EL (cell line): ENCODE results near the gene MGRN1.

ENCODE experiments used
- DNase-seq: peaks from one replicate; pipeline ENCODE4 v3.0.0-alpha.2; 2016

Gene MGRN1

DNA sequence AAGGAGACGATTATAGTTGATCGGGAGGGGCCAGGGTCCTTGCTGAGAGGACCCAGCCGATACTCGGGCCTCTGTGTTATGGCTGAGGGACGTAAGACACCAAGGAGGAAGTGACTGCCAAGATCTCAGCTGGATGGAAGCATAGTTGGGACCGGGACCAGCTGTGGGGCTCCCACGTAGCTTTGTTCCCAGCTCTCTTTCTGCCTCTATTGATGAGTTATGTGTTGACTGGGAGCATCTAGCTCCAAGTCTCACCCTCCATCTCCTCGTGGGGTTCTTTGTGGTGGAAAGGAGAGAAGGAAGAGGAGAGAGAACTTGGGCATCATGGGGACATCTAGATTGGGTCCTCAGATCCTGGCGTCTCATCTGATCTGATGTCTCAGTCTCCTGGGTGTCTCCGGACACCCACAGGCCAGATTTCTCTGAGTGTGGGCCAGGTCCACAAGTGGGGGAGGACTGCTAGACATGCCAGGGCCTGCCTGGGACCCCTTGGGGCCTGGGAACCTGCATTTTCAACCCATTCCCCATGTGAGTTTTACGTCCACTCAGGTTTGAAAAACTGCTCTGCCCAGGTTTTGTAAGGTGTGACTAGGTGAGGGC lies 1.0 kb downstream of the MGRN1 start:
- no peak for DNase-seq

DNA sequence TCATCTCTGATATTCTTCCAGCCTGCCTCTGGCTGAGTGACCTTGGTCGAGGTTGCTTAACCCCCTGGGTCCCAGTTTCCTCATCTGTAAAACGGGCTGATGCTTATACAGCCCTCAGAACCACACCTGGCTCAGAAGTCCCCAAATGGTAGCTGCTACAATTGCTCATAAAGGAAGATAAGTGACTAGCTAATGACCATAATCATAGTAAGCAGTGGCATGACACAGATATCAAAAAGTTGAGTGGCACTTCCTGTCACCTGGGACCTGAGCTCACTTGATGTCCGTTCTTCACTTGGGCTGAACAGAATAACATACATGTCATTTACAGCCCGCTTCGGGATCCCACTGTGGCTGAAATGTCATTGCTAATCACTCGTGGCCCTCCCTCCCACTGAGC lies 1.8 kb downstream of the MGRN1 start:
- no peak for DNase-seq

DNA sequence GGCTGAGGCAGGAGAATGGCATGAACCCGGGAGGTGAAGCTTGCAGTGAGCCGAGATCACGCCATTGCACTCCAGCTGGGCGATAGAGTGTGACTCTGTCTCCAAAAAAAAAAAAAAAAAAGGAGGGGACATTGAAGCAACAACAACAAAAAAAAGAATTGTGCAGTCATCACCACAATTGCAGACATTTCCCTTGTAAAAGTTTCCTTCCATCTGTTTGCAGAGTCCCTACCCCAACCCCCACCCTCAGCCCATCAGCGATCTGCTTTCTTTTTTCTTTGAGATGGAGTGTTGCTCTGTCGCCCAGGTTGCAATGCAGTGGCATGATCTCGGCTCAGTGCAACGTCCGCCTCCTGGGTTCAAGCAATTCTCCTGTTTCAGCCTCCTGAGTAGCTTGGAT lies 3.7 kb downstream of the MGRN1 start:
- no peak for DNase-seq

DNA sequence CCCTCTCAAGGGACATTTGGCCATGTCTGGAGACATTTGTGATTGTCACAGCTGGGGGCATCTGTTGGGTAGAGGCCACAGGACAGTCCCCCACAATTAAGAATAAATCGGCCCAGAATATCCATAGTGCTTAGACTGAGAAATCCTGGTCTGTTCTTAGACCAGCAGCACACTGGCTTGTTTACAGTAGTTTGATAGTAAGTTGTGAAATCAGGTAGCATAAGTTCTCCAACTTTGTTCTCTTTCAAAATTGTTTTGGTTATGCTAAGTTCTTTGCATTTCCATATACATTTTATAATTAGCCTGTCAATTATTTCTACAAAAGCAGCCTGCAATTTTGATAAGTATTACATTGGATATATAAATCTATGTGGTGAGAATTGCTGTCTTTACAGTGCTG lies 6.8 kb downstream of the MGRN1 start:
- no peak for DNase-seq

DNA sequence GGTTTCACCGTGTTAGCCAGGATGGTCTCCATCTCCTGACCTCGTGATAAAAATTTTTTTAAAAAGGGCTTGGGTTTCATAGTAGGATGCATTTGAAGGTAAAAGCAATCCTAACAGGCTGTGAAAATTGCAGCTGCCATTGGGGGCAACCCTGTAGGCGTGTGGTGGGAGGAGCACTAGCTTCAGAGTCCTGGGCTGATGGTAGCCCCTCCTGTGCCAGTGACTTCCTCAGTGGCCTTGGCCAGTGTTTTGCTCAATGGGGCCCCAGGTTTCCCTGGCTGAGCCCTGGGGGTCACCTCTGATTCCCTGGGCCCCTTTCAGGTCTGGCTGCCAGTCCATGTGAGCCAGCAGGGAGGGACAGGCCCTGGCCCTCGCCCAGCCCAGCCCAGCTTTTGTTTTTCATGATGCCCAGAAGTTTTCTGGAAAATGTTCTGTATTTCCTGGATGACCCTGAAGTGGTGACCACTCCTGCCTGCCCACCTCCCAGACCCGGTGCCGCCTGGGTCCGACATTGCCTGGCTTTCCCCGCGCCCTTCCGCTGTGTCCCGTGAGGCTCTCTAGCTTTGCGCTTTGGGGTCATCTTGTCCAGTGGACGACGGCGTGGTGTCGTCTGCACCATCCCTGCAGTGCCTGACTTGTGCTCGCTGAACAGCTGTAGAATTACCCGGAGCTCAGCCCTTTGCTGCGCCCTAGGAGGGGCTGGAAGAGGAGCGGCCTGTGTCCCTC lies 9.4 kb downstream of the MGRN1 start:
- DNase-seq: no peak

DNA sequence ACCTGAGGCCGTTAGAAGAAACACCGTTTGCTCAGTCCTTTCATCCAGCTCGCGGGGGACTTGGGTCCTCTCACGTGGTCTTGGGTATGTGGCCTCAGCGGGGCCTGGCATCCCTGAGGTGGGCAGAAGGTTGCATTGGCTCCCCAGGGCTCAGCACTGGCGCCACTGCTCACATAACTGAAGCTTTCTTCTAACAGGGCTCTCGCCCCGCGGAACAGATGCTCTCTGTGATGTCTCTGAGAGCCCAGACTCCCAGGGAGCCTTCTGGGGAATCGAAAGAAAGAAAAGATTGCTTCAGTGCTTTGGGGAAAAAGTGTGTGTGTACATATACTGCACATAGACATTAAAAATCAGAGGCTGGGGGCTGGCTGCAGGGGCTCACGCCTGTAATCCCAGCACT lies 10.1 kb downstream of the MGRN1 start:
- DNase-seq: no peak

DNA sequence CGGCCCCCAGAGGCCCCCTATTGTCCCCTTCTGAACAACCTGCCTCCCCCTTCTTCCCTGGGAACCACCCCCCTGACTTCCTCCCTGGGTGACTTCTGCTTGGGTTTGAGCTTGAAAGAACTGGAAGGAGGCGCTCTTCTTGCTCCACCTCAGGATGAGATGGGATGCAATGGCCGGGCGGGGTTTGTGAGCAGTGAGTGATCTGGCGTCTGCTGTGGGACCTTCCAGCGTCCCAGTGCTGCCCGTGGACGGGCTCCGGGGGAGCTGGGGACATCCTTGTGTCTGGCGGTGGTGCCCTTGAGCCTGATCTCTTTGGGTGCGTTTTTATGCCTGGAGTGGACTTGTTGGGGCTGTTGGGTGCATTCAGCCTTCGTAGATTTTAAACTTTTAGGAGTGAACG lies 11.6 kb downstream of the MGRN1 start:
- no peak for DNase-seq

DNA sequence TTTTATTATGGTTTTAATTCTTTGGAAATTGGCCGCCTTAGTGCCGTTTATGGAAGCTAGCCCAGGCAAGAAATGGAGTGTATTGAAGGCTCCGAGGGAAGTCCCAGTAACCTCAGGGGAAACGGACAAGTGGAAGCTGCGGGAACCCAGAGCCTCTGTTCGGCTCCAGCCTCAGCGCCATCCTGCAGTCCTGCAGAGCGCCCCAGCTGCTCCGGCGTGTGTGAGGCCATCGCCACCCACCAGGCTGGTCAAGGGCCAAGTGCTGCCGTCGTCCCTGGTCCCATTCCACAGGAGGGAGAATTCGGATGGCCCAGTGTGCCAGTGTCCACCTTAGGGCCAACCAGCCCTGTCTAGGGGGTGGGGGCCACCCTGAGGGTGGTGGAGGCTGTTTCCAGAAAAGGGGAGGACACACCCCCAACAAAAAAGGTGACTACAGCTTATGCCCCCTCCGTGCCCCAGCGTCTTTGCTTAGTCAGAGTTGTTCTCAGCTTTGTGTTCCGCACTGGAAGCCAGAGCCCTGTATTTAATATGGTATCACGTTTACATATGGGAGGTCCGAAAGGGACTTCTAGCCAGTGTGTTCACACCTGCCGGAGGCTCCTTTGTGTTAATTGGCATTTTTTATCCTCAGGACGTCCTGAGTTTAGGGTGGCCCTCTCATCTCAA lies 13.0 kb downstream of the MGRN1 start:
- DNase-seq: no peak

DNA sequence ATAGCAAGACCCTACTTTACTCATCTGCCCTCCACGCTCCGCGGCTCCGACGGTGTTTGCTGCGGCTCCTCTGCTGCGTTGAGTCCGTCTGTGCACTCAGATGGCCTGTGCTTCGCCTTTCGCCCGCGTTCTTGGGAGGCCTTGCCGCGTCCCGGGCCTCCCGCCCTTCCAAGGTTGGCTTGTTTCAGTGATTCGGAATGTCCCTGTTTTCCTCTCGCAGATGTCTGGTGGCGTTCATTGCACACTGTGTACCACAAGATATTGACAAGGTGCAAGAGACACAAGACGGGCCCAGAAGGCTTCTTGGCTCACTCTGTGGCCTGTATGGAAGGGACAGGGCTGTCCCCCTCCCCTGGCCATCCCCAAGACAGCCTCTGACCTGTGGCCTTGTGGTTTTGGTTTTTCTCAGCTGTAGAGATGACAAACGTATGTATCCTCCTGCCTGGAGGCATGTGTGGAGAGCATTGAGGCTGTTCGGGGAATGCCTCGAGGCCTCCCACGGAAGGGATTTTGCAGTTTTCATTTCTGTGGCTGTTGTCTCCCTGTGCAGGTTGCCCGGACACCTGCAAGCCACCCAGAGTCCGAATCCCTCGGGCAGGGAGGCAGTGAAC lies 15.4 kb downstream of the MGRN1 start:
- DNase-seq: peak; percentile 41

DNA sequence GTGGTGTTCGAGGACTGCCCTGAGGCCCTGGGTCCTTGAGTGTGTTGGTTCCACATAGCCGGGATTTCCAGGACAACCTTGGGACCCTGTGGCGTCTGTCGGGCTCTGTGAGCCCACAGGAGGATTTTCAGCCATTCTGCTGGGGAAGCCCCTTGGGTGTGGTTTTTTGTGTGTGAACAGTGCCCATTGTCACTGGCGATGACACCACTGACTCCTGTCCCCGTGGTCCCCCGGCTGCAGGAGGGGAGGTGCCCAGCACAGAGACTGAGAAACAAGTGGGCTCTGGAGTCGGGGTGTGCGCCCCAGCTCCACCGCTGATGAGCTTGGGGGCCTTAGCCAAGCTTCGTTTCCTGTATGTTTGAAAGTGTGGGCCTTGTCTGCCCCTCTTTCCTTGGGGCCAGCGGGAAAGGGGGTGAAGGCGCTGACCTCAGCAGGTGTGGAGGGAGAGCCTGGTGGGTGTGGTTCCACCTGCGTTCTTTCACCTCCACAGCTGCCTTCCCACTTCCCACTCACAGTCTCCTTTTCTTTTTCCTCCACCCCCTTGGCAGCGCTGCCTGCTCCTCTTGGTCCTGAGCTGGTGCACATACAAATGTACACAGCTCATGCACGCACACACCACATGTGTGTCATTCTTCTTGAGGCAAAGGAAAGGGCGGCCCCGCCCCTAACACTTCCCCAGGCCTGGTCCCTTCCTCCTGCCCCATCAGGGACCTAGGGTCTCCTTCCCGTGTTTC lies 16.1 kb downstream of the MGRN1 start:
- no peak for DNase-seq

DNA sequence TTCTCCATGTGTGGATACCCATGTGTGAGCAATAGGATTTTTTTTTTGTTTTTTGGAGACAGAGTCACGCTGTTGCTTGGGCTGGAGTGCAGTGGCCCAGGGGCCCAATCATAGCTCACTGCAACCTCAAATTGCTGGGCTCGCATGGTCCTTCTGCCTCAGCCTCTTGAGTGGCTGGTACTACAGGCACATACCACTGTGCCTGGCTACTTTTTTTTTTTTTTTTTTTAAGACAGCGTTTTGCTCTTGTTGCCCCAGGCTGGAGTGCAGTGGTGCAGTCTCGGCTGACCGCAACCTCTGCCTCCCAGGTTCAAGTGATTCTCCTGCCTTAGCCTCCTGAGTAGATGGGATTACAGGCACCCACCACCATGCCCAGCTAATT lies 16.7 kb downstream of the MGRN1 start:
- DNase-seq: no peak

DNA sequence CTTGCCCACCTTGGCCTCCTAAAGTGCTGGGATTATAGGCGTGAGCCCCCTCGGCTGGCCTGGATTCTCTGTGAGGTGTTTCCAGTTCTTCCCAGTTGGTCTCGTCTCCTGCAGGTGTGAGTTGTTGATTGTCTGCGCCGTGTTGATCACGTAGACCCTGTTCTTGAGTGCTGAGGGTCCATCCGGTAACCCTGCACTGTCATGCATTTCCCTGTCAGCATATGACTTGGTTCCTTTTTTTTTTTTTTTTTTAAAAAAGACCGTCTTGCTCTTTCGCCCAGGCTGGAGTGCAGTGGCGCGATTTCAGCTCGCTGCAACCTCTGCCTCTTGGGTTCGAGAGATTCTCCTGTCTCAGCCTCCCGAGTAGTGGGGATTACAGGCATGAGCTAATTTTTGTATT lies 17.3 kb downstream of the MGRN1 start:
- no peak for DNase-seq

DNA sequence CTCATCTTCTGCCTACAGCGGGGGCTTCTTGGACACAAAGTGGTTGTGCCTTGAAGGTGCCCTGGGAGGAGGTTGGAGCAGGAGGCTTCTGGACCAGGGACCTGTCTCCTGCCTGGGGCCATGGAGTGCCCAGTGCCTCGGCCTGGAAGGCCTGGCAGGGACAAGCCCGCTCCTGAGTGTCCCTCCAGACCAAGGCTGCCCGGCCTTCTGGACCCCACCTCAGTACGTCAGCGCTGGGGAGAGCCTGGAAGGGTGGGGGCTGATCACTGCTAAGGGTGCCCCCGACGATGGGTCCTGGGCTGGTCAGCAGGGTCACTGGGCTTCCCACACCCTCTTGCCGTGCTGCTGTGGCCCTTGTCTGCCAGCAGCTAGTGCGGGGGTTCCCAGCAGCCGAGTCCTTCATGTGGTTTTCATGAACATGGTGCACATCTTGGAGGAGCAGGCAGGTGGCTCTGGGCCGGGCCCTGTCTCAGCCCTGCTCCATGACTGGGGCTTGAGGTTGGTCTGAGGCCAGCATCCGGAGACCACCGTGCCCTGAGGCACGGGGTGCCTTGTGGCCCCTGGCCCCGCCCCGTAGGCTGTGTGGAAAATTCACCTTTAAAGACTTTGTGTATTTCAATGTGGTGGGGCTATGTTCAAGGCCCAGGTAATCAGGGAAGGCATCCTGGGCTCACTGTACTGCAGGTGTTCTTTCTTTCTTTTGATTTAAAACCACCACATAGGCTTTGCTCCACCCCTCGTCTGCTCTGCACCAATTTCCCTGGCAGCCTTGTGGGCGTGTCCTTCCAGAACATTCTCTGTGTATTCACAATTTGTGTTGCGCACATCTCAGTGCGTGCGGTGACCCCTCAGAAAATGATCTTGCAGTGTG lies 22.4 kb downstream of the MGRN1 start:
- no peak for DNase-seq

DNA sequence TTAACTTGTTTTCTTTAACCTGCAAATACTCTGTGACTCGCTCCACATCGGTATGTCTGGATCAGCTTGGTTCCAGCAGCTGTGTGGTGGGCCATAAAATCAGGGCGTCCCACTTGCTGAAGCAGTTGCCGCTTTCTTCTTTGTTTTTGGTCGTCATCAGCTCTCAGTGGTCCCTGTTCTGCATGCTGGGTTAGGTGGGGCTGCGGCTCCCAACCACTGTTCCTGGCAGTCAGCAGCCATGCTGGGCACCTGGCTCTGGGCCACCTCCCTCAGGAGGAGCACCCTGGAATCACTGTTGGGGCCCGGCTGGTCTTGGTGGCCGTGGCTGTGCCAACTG lies 23.0 kb downstream of the MGRN1 start:
- DNase-seq: no peak

DNA sequence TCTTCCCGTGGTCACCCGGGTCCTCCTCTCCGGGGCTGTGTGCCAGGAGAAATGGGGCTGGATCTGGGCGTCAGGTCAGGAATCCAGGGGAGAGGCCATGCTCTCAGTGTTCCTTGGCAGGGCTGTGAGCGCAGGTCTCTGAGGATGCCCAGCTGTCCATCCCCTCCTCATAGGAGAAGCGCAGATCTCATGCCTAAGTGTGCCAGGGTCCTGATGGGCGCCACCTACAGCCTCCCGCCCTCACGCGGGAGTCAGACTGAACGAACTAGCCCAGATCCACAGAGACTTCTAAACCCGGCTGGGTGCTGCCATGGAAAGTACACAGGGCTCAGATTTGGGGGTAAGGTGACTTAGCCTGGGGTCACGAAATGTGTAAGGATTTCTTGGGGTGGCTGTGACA lies 24.3 kb downstream of the MGRN1 start:
- no peak for DNase-seq

DNA sequence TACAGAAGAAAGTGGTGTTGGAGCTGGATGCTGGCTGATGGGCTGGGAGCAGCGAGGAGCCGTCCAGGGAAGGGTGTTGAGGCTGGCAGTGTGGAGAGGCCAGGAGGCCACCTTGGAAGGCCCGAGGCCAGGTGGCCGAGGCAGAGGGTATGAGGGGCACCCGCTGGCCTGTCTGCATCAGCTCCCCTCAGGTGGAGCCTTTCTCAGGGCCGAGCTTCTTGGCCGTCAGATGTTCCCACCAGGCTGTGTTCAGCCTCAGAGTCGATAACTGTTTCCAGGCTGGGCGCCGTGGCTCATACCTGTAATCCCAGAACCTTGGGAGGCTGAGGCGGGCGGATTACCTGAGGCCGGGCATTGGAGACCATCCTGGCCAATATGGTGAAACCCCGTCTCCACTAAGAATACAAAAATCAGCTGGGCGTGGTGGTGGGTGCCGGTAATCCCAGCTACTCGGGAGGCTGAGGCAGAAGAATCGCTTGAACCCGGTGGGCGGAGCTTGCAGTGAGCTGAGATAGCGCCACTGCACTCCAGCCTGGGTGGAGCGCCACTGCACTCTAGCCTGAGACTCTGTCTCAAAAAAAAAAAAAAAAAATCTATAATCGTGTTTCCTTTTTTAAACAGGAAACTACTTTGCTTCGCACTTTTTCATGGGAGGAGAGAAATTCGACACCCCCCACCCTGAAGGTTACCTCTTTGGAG lies 25.3 kb downstream of the MGRN1 start:
- DNase-seq: no peak

DNA sequence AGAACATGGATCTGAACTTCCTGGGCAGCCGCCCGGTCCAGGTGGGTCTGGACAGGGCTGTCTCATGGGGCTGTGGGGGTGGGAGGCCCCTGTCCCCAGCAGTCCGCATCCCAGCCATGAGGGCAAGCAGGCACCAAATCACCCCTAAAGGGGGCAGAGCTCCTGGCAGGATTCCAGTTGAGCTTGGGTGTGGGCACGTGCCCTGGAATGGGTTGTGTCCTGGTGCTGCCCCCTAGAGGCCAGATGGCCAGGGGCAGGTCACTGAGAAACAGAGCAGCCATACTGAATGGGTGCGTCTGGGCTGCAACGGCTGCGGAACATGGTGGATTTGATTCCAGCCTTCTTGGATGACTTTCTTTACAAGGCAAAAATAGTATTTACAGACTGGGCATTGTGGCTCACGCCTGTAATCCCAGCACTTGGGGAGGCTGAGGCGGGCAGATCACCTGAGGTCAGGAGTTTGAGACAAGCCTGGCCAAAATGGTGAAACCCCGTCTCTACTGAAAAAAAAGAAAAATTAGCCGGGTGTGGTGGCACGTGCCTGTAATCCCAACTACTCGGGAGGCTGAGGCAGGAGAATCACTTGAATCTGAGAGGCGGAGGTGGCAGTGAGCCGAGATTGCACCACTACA lies 25.9 kb downstream of the MGRN1 start:
- peak; percentile 61 for DNase-seq

DNA sequence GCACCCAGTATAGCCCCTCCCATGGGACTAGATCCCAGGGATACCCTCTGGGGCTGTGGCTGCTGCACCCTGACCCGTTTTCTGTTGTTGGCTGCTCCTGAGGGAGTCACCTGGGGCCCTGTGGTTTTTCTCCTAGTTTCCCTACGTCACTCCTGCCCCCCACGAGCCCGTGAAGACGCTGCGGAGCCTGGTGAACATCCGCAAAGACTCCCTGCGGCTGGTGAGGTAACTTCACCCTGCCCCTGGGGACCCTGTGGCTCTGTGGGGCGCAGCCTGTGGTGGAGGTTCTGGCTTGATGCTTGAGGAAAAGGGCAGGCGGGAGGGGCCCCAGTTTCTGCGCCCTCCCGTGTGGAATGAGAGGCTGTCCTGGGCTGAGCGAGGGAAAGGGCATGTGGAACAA lies 27.2 kb downstream of the MGRN1 start:
- DNase-seq: no peak

DNA sequence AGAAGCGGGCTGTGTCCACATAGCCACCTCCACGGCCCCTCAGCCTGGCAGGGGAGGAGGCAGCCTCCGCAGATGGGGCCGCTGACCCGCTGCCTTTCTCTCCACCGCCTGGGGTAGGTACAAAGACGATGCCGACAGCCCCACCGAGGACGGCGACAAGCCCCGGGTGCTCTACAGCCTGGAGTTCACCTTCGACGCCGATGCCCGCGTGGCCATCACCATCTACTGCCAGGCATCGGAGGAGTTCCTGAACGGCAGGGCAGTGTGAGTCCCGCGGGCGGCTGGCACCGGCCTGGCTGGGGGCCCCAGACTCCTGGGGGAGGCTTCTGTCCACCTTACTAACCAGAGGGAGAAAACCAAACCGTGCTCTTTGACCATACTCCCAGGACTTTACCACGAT lies 27.9 kb downstream of the MGRN1 start:
- no peak for DNase-seq

DNA sequence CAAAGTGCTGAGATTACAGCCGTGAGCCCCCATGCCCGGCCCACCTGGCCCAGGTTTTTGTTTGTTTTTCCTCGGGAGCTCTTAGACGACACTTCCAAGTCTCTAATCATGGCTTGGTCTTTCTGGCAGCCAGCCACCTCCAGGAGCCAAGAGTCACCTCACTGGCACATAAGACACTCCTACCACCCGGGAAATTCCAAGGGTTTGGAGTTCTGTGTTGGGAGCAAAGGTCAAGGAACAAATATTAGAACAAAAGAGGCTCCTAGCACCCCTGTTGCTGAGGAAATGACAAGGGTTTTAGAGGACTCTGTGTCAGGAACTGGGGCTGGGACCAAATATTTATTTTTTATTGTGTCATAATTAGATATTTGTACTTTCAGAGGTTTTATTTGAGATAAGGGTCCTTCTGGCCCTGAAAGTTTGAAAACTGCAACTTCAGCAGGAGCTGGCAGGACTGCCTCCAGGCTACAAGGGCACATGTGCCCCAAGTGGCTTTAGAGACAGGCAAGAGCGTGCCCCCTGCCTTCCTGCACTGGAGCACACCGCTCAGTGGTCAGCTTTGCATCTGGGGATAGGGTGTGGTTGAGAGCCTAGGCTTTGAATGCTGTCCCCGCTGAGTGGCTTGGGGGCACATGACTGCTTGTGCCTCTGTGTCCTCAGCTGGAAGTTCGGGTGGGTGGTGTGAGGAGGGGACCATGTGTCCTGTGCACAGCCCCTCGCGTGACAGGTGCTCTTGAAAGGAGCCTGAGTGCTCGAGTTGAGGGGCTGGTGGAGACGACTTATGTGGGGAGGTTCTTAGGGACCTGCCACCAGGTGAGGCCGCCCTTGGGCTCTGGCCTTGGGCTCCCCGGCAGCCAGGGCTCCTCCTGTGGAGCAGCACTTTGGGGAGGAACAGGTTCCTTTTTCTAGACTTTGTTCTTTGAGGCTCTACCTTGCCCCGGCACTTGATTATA lies 29.7 kb downstream of the MGRN1 start:
- no peak for DNase-seq
